MCF 10A (cell line): Measurements from ENCODE around the gene SF3B3. TPM values are rescaled to one million over a fixed set of nuclear protein-coding genes. Genes with fewer than 3 reads are reported as not detected.
A peak's percentile ranks its signal among the peaks of the same experiment; 100 is the strongest.
"Not testable (repeated sequence)": the region's sequence is repeated elsewhere in the genome, so short reads cannot be mapped to it uniquely, and the experiment has no call there.

Source experiments
- BruUV-seq: library from RNA; stranded (reverse); fragments of 400-500 nt; replicated peaks from 2 replicates; lab custom pipeline; 2021; lab: Mats Ljungman, UMichigan
- CTCF ChIA-PET: fragments of 300-600 bp; sonication (Branson Sonifier 250); formaldehyde crosslinking; extraction: SDS; loops from one replicate; lab custom pipeline; 2021; ENCODE audit warnings: antibody characterized with exemption, inconsistent platforms; lab: Yijun Ruan, JAX
- POLR2A ChIA-PET: fragments of 300-600, 350-650 bp; sonication (Branson Sonifier 250); formaldehyde crosslinking; extraction: SDS; loops from one replicate; lab custom pipeline; 2020; ENCODE audit warnings: antibody characterized with exemption, inconsistent platforms; lab: Yijun Ruan, JAX
- DNase-seq: peaks from one replicate; pipeline ENCODE4 v3.0.0-alpha.2; 2018; ENCODE audit not compliant: unreplicated experiment
- H3K27ac Mint-ChIP-seq: one replicate; pipeline ENCODE4 v1.8.0; 2022; ENCODE audit warnings: mild to moderate bottlenecking, low read depth, mixed read lengths; ENCODE audit not compliant: unreplicated experiment
- H3K27me3 Mint-ChIP-seq: one replicate; pipeline ENCODE4 v1.8.0; 2022; ENCODE audit warnings: mixed read lengths; ENCODE audit not compliant: insufficient read depth, unreplicated experiment
- H3K36me3 Mint-ChIP-seq: one replicate; pipeline ENCODE4 v1.8.0; 2022; ENCODE audit warnings: mild to moderate bottlenecking, moderate library complexity, mixed read lengths; ENCODE audit not compliant: insufficient read depth, unreplicated experiment
- H3K4me1 Mint-ChIP-seq: one replicate; pipeline ENCODE4 v1.8.0; 2022; ENCODE audit warnings: mixed read lengths; ENCODE audit not compliant: insufficient read depth, unreplicated experiment
- H3K4me3 Mint-ChIP-seq: one replicate; pipeline ENCODE4 v1.8.0; 2022; ENCODE audit warnings: mild to moderate bottlenecking, moderate library complexity, mixed read lengths; ENCODE audit not compliant: unreplicated experiment
- H3K9me3 Mint-ChIP-seq: one replicate; pipeline ENCODE4 v1.8.0; 2022; ENCODE audit warnings: mixed read lengths; ENCODE audit not compliant: unreplicated experiment
- CTCF ChIP-seq: fragments of 200-600 bp; IDR thresholded peaks from one replicate; pipeline ENCODE4 v1.8.0; 2022; ENCODE audit warnings: antibody characterized with exemption, mild to moderate bottlenecking; ENCODE audit not compliant: unreplicated experiment
- intact Hi-C: fragments of 100-400 bp; cut with micrococcal nuclease; formaldehyde crosslinking; loops from 2 replicates; pipeline ENCODE4 v1.14.1; 2022
- total RNA-seq: library from RNA; stranded (reverse); gene quantifications from 2 replicates; pipeline ENCODE4 v1.2.3, GENCODE V29; 2022

Gene SF3B3
- total RNA-seq, 1 experiment from 2014 or later = 309 TPM

DNA sequence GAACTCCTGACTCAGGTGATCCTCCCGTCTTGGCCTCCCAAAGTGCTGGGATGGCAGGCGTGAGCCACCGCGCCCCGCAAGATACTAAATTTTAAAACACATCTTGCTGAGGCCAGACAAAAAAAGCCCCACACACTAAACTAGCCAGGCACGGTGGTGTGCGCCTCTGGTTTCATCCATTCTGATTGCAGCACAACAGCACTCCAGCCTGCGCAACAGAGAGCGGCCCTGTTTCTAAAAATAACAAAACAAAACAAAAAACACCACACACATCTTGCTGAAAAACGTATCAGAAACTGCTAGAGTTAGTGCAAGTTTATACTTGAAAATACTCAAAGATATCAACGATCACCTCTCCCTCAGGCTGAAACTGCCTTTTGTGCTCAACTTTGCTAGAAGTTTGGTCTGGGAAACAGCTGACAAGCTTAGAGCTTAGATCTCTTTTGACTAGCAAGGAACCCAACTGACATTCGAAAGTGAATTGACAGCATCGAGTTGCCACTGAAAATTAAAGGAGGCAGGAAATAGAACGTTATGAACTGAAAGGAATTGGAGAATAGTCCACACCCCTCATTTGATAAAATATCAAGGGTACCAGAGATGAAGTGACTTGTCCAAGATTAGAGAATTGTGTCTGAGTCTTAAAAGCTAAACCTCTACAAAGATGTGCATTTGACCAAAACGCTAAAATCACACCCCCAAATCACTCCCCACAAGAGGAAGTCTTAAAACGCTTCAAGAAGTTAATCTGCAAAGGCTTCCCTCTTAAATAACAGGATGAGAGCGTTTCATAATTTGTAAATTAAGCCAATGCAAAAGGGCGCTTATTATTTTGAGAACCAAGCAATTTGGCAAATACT is 1.2 kb upstream of the SF3B3 start:
- intact Hi-C loops = loop anchor here (2.0 to 10.0 kb wide), 2 partner anchors 142 to 252 kb away; no protein-coding TSS in a partner anchor
- CTCF ChIA-PET = interaction anchor here (0.5 to 1.3 kb wide), 5 partner anchors 8 to 132 kb away, joined by 3 to 9 read pairs (median 3); no protein-coding TSS in a partner anchor
- H3K9me3 Mint-ChIP-seq = no peaks in the 10 kb centered on the region

DNA sequence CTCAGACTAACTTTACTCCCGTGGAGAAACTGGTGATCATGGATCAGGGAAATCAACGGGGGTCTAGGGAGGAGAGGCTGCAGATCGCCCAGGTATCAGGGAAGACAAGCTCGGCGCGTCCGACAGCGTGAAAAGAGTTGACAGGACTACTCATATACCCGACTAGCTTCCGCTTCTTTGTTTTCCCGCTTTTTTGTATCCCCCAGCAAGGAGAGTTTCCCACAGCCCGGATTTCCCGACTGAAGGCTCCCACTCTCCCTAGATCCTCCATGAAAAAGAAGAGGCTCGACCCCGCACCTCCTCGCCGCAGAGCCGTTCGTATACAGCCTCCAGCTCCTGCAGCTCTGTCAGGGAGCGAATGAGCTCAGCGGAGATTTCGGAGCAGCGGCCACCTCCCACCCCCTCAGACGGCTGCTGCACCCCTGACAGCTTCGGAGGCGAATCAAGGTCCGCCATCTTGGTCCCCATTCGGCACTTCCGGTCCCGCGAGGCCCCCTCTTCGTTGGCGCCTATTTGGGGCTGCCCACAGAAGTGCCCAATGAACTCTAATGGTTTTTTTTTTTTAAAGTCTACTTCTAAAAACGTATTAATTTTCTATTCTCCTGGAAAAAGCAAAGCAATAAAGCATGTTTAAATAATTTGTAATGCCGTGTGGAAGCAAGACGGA is 407 bp upstream of the SF3B3 start, which contains the start of gene COG4:
COG4 (minus strand) TSS at position 479 of the 667 bp plus-strand sequence; CDS start at position 468, 11 bp downstream.
- peaks cover 52% of the 10 kb centered on the region for H3K36me3 Mint-ChIP-seq
- peaks cover 20% of the 10 kb centered on the region for H3K4me1 Mint-ChIP-seq
- ChIA-PET POLR2A (interaction anchor here (0.5 to 3.1 kb wide), 31 partner anchors 10 to 1372 kb away, joined by 3 to 26 read pairs (median 3); partner anchors contain the start of genes AARS1, DDX19A, DDX19B and IST1), CTCF (interaction anchor here (0.5 to 1.3 kb wide), 4 partner anchors 17 to 167 kb away, joined by 3 to 9 read pairs (median 4); no protein-coding TSS in a partner anchor)
- TF ChIP-seq CTCF = no peak
- intact Hi-C loops = loop anchor here (2.0 to 10.0 kb wide), 2 partner anchors 142 to 252 kb away; no protein-coding TSS in a partner anchor
- peak within 1 kb of the TSS; percentile 97 for H3K27ac Mint-ChIP-seq
- H3K27me3 Mint-ChIP-seq = no peaks in the 10 kb centered on the region
- no peaks in the 10 kb centered on the region for H3K9me3 Mint-ChIP-seq
- TSS peak; percentile 81 for BruUV-seq
- peak within 1 kb of the TSS; percentile 98 for H3K4me3 Mint-ChIP-seq
- DNase-seq = peak; percentile 87

More for the DNA sequence above, 1.2 kb upstream of the SF3B3 start:
- no peak for DNase-seq
- Mint-ChIP-seq H3K4me3 (peak overlapping the region; percentile 98), H3K36me3 (peaks cover 52% of the 10 kb centered on the region), H3K27ac (peak overlapping the region; percentile 97), H3K27me3 (no peaks in the 10 kb centered on the region), H3K4me1 (peaks cover 17% of the 10 kb centered on the region)
- TF ChIP-seq CTCF = no peak
- POLR2A ChIA-PET = interaction anchor here (0.6 to 3.1 kb wide), 26 partner anchors 9 to 1373 kb away, joined by 3 to 26 read pairs (median 4); partner anchors contain the start of genes AARS1, DDX19A, DDX19B and IST1
- no TSS peak for BruUV-seq

- H3K27me3 Mint-ChIP-seq, H3K9me3 Mint-ChIP-seq, DNase-seq: not testable (repeated sequence)
- ChIA-PET POLR2A (interaction anchor here (0.9 to 3.1 kb wide), 12 partner anchors 9 to 237 kb away, joined by 3 to 26 read pairs (median 4); partner anchors contain the start of genes DDX19A and FCSK), CTCF (interaction anchor here (0.6 to 1.3 kb wide), 6 partner anchors 9 to 1366 kb away, joined by 3 to 4 read pairs (median 3); no protein-coding TSS in a partner anchor)
- Mint-ChIP-seq H3K27ac (peak overlapping the region; percentile 97), H3K36me3 (peaks cover 61% of the 10 kb centered on the region), H3K4me1 (peaks cover 24% of the 10 kb centered on the region), H3K4me3 (peak overlapping the region; percentile 98)
- TSS peak; percentile 66 for BruUV-seq
- intact Hi-C loops = loop anchor here (10.0 kb wide), 1 partner anchor 250 kb away; no protein-coding TSS in a partner anchor
These were observed 796 bp downstream of the SF3B3 start for GRCh38 chr16:70524399-70524825.

DNA sequence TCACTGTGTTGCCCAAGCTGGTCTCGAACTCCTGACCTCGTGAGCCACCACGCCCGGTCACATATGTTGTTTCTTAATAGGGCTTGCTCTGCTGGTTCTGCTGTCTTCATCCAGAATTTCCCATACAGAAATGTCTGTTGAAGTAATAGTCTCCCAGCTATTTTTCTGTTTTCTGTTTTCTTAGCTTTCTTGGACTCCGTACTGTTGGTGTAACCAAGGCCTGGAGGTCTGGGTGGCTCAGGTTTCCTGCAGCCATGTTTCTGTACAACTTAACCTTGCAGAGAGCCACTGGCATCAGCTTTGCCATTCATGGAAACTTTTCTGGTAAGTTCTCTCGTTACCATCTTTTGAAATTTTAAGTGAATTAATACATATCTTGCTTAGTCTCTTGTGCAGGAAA is 2.8 kb downstream of the SF3B3 start:
- POLR2A ChIA-PET = interaction anchor here (0.8 to 1.0 kb wide), 2 partner anchors 146 to 179 kb away, joined by 4 to 5 read pairs; no protein-coding TSS in a partner anchor

More for the DNA sequence above, 2.8 kb downstream of the SF3B3 start:
- H3K9me3 Mint-ChIP-seq = no peaks in the 10 kb centered on the region
- peaks cover 25% of the 10 kb centered on the region for H3K4me1 Mint-ChIP-seq
- DNase-seq = peak; percentile 9
- H3K4me3 Mint-ChIP-seq = peak overlapping the region; percentile 98
- TF ChIP-seq CTCF = no peak
- no peaks in the 10 kb centered on the region for H3K27me3 Mint-ChIP-seq
- H3K27ac Mint-ChIP-seq = peak overlapping the region; percentile 43
- CTCF ChIA-PET = interaction anchor here (0.6 to 1.3 kb wide), 3 partner anchors 42 to 146 kb away, joined by 3 read pairs; no protein-coding TSS in a partner anchor
- intact Hi-C loops = loop anchor here (10.0 kb wide), 1 partner anchor 248 kb away; no protein-coding TSS in a partner anchor
- no TSS peak for BruUV-seq
- H3K36me3 Mint-ChIP-seq = peaks cover 69% of the 10 kb centered on the region
